IMR-90 (cell line): Measurements from ENCODE around the gene LELP1. TPM values are rescaled to one million over a fixed set of nuclear protein-coding genes. Genes with fewer than 3 reads are reported as not detected.

Experiments
- ATAC-seq: fragments of 200-7000 bp; cut with Tn5 transposase; 2 replicates; pipeline ENCODE4 v1.9.1; 2020; ENCODE audit warnings: low read depth, mild to moderate bottlenecking, moderate library complexity
- BruUV-seq: library from RNA; stranded (reverse); fragments of 400-500 nt; replicated peaks from 2 replicates; lab custom pipeline; 2021; lab: Mats Ljungman, UMichigan
- CTCF ChIA-PET: fragments of 300-600 bp; formaldehyde crosslinking; extraction: SDS; loops from one replicate; lab custom pipeline; 2021; ENCODE audit warnings: antibody characterized with exemption; lab: Yijun Ruan, JAX
- POLR2A ChIA-PET: fragments of 300-600 bp; sonication (Branson Sonifier 250); formaldehyde crosslinking; loops from one replicate; lab custom pipeline; 2022; ENCODE audit warnings: antibody characterized with exemption; ENCODE audit not compliant: unreplicated experiment; lab: Charles Lee
- DNase-seq: peaks from one replicate; pipeline ENCODE4 v3.0.0; 2013
- H2AFZ ChIP-seq: replicated peaks from 2 replicates; pipeline ENCODE3; 2013; ENCODE audit warnings: low read length, mild to moderate bottlenecking; ENCODE audit not compliant: poor library complexity
- H2AK5ac ChIP-seq: 2 replicates; pipeline ENCODE4 v1.6.1; 2013; ENCODE audit warnings: low read depth, low read length, inconsistent platforms
- H2AK9ac ChIP-seq: replicated peaks from 2 replicates; pipeline ENCODE3; 2013; ENCODE audit warnings: mild to moderate bottlenecking, low read depth, low read length, moderate library complexity; ENCODE audit not compliant: poor library complexity
- H2BK120ac ChIP-seq: 2 replicates; pipeline ENCODE4 v1.6.1; 2013; ENCODE audit warnings: low read depth, low read length, inconsistent platforms
- H2BK15ac ChIP-seq: 3 replicates; pipeline ENCODE4 v1.6.1; 2013; ENCODE audit warnings: low read depth, low read length, inconsistent platforms
- H2BK20ac ChIP-seq: 2 replicates; pipeline ENCODE4 v1.6.1; 2013; ENCODE audit warnings: low read depth, mild to moderate bottlenecking, inconsistent platforms, low read length, moderate library complexity
- H2BK5ac ChIP-seq: 2 replicates; pipeline ENCODE4 v1.6.1; 2013; ENCODE audit warnings: mild to moderate bottlenecking, low read depth, low read length, inconsistent platforms; ENCODE audit not compliant: poor library complexity, severe bottlenecking
- H3K14ac ChIP-seq: replicated peaks from 2 replicates; pipeline ENCODE4 v1.6.1; 2013; ENCODE audit warnings: low read depth, low read length, inconsistent platforms
- H3K18ac ChIP-seq: 2 replicates; pipeline ENCODE4 v1.6.1; 2013; ENCODE audit warnings: low read depth, low read length, control low read depth
- H3K23ac ChIP-seq: 2 replicates; pipeline ENCODE4 v1.6.1; 2013; ENCODE audit warnings: low read depth, low read length, inconsistent platforms
- H3K27ac ChIP-seq: 2 replicates; pipeline ENCODE4 v1.5.1; 2013; ENCODE audit warnings: mild to moderate bottlenecking, control low read depth, low read length; ENCODE audit not compliant: insufficient read depth
- H3K27me3 ChIP-seq: 2 replicates; pipeline ENCODE4 v1.6.1; 2013; ENCODE audit warnings: low read length; ENCODE audit not compliant: control insufficient read depth, insufficient read depth
- H3K36me3 ChIP-seq: 2 replicates; pipeline ENCODE4 v1.6.1; 2013; ENCODE audit warnings: low read length, mixed read lengths; ENCODE audit not compliant: control insufficient read depth, insufficient read depth
- H3K4ac ChIP-seq: 2 replicates; pipeline ENCODE4 v1.6.1; 2013; ENCODE audit warnings: low read depth, low read length, inconsistent platforms
- H3K4me1 ChIP-seq: 2 replicates; pipeline ENCODE4 v1.6.1; 2013; ENCODE audit warnings: low read length, mixed read lengths; ENCODE audit not compliant: control insufficient read depth, insufficient read depth
- H3K4me2 ChIP-seq: 2 replicates; pipeline ENCODE4 v1.6.1; 2013; ENCODE audit warnings: low read depth, mild to moderate bottlenecking, control low read depth, low read length, moderate library complexity
- H3K4me3 ChIP-seq: 2 replicates; pipeline ENCODE4 v1.5.1; 2013; ENCODE audit warnings: low read depth, mild to moderate bottlenecking, control low read depth, low read length, moderate library complexity; ENCODE audit not compliant: insufficient read depth
- H3K56ac ChIP-seq: 2 replicates; pipeline ENCODE4 v1.6.1; 2013; ENCODE audit warnings: low read length, inconsistent platforms; ENCODE audit not compliant: insufficient read depth; ENCODE audit errors: extremely low read depth
- H3K79me1 ChIP-seq, 2 experiments: 2 replicates each; pipeline ENCODE4 v1.6.1; 2013; ENCODE audit warnings: low read length in 2 of 2, inconsistent platforms in 1 of 2, low read depth in 1 of 2
- H3K9ac ChIP-seq: 2 replicates; pipeline ENCODE4 v1.6.1; 2013; ENCODE audit warnings: low read depth, low read length, control low read depth
- H3K9me1 ChIP-seq: 2 replicates; pipeline ENCODE4 v1.6.1; 2013; ENCODE audit warnings: low read length, inconsistent platforms; ENCODE audit not compliant: insufficient read depth
- H3K9me3 ChIP-seq: 2 replicates; pipeline ENCODE4 v1.6.1; 2013; ENCODE audit warnings: low read length; ENCODE audit not compliant: control insufficient read depth, insufficient read depth
- H4K20me1 ChIP-seq: 2 replicates; pipeline ENCODE4 v1.6.1; 2013; ENCODE audit warnings: low read length, inconsistent platforms; ENCODE audit not compliant: insufficient read depth
- H4K5ac ChIP-seq: 2 replicates; pipeline ENCODE4 v1.6.1; 2013; ENCODE audit warnings: mild to moderate bottlenecking, low read depth, low read length, control low read depth
- H4K8ac ChIP-seq, 2 experiments: 2 replicates each; pipeline ENCODE4 v1.6.1; 2013; ENCODE audit warnings: low read depth in 2 of 2, low read length in 2 of 2, control low read depth in 1 of 2, inconsistent platforms in 1 of 2
- H4K91ac ChIP-seq: 2 replicates; pipeline ENCODE4 v1.6.1; 2013; ENCODE audit warnings: low read depth, low read length, inconsistent platforms; ENCODE audit not compliant: insufficient read depth
- BHLHE40 ChIP-seq: fragments of 150-350 bp; IDR thresholded peaks from 2 replicates; pipeline ENCODE4 v1.6.1; 2016; ENCODE audit warnings: mild to moderate bottlenecking, low read depth, low read length
- CEBPB ChIP-seq: IDR thresholded peaks from 2 replicates; pipeline ENCODE4 v1.6.1; 2012; ENCODE audit warnings: low read depth, low read length, improper control_type of control experiment
- CHD1 ChIP-seq: IDR thresholded peaks from 2 replicates; pipeline ENCODE4 v1.6.1; 2012; ENCODE audit warnings: low read depth, low read length, improper control_type of control experiment
- FOS ChIP-seq: fragments of 150-350 bp; IDR thresholded peaks from 2 replicates; pipeline ENCODE4 v1.6.1; 2016; ENCODE audit warnings: low read depth, low read length
- MAFK ChIP-seq: IDR thresholded peaks from 2 replicates; pipeline ENCODE4 v1.6.1; 2012; ENCODE audit warnings: low read depth, low read length, improper control_type of control experiment
- MAZ ChIP-seq: IDR thresholded peaks from 2 replicates; pipeline ENCODE4 v1.6.1; 2012; ENCODE audit warnings: low read depth, mild to moderate bottlenecking, low read length, improper control_type of control experiment, moderate library complexity, borderline replicate concordance
- MXI1 ChIP-seq: IDR thresholded peaks from 2 replicates; pipeline ENCODE4 v1.6.1; 2012; ENCODE audit warnings: low read depth, mild to moderate bottlenecking, low read length, moderate library complexity, borderline replicate concordance
- NFE2L2 ChIP-seq: fragments of 150-350 bp; IDR thresholded peaks from 2 replicates; pipeline ENCODE4 v1.6.1; 2016; ENCODE audit warnings: low read depth, mild to moderate bottlenecking, low read length
- POLR2A ChIP-seq: IDR thresholded peaks from 2 replicates; pipeline ENCODE4 v1.6.1; 2012; ENCODE audit warnings: mild to moderate bottlenecking, low read depth, low read length
- RAD21 ChIP-seq: IDR thresholded peaks from 2 replicates; pipeline ENCODE4 v1.6.1; 2012; ENCODE audit warnings: low read length, improper control_type of control experiment
- RCOR1 ChIP-seq: IDR thresholded peaks from 2 replicates; pipeline ENCODE4 v1.6.1; 2012; ENCODE audit warnings: mild to moderate bottlenecking, low read length, improper control_type of control experiment; ENCODE audit not compliant: insufficient replicate concordance
- RFX5 ChIP-seq: IDR thresholded peaks from 2 replicates; pipeline ENCODE4 v1.8.0; 2012; ENCODE audit warnings: low read depth, mild to moderate bottlenecking, low read length, moderate library complexity
- SMC3 ChIP-seq: fragments of 150-350 bp; IDR thresholded peaks from 2 replicates; pipeline ENCODE4 v1.6.1; 2016; ENCODE audit warnings: low read depth, mild to moderate bottlenecking, antibody characterized with exemption, low read length, moderate library complexity
- WGBS, 2 experiments: methylation state at CpG; one replicate each; pipeline versions ENCODE4 v1.1.5 to v1.1.7; 2013; ENCODE audit warnings: missing lambda C conversion rate in 2 of 2; ENCODE audit not compliant: insufficient read length in 1 of 2; ENCODE audit errors: extremely low coverage in 2 of 2; 5-methylcytosine and 5-hydroxymethylcytosine counted together
- dilution Hi-C: fragments of 300-500 bp; cut with HindIII; formaldehyde crosslinking; loops from one replicate; pipeline ENCODE4 v1.14.3; 2018; ENCODE audit warnings: low sequenced_read_pairs; ENCODE audit not compliant: unreplicated experiment
- in situ Hi-C: fragments of 300-500 bp; cut with MboI; formaldehyde crosslinking; loops from 3 replicates; pipeline ENCODE4 v1.14.3; 2019; ENCODE audit warnings: low sequenced_read_pairs, inconsistent platforms, mixed read lengths
- intact Hi-C: fragments of 100-400 bp; cut with micrococcal nuclease; formaldehyde crosslinking; loops from 2 replicates; pipeline ENCODE4 v1.10.0; 2022
- polyA plus RNA-seq, 3 experiments: library from polyadenylated mRNA; depleted of rRNA; stranded (reverse); fragments of >200 nt; gene quantifications; 2 replicates each; pipeline ENCODE4 v1.2.3, GENCODE V29; 2012; ENCODE audit warnings: low replicate concordance in 1 of 3
- total RNA-seq: library from RNA; depleted of rRNA; stranded (reverse); fragments of >200 nt; gene quantifications from 2 replicates; pipeline ENCODE4 v1.2.3, GENCODE V29; 2012
- TF ChIP-seq, protein P1 (sequence below): conservative IDR thresholded peaks from 2 replicates; pipeline ENCODE4 v1.5.1; 2012; ENCODE audit warnings: mild to moderate bottlenecking, low read depth, low read length, improper control_type of control experiment
- TF ChIP-seq, protein P2 (sequence below): fragments of 150-350 bp; IDR thresholded peaks from 2 replicates; pipeline ENCODE4 v1.6.1; 2017; ENCODE audit warnings: mild to moderate bottlenecking, antibody characterized with exemption, low read length, low read depth
- TF ChIP-seq, protein P3 (sequence below): fragments of 150-350 bp; IDR thresholded peaks from 2 replicates; pipeline ENCODE4 v1.6.1; 2016; ENCODE audit warnings: low read depth, mild to moderate bottlenecking, low read length, moderate library complexity, borderline replicate concordance

The LELP1 gene
- total and polyA plus RNA-seq, 2 of the 4 experiments (the other 2 are of a cell fraction), result not detected

DNA sequence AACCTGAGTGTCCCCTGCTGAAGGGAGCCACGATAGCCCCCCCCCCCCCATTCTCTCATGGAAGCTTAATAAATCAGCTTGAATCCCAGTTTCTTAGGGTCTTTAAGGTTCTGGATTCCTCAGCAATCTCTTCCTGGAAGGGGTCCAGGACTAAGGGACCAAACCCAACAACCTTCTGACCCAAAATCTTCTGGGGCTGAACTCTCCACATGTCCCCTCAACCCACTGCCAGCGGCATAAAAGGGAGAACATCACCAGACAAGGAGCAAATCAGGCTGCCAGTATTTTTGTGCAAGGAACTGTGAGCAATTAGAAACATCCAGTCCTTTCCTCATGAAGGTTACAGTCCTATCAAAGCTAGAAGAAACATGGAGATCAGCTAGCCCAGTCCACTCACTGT lies 43.6 kb downstream of the LELP1 start:
- H2AFZ ChIP-seq, result no peak overlapping the region
- H3K9ac ChIP-seq, result no peak overlapping the region
- H4K91ac ChIP-seq, result no peak overlapping the region
- no peaks in the 10 kb centered on the region for H3K4me1 ChIP-seq
- no peak overlapping the region for H3K18ac ChIP-seq
- H2BK15ac ChIP-seq, result no peak overlapping the region
- H3K9me1 ChIP-seq, result no peaks in the 10 kb centered on the region
- intact Hi-C loops, result no loop called here
- H4K5ac ChIP-seq, result no peak overlapping the region
- H2AK5ac ChIP-seq, result no peak overlapping the region
- DNase-seq, result no peak
- ChIA-PET CTCF (no interaction called here), POLR2A (no interaction called here)
- no peak overlapping the region for H3K4me3 ChIP-seq
- no peak overlapping the region for H2BK5ac ChIP-seq
- no peak overlapping the region for H3K4me2 ChIP-seq
- no peak overlapping the region for H3K14ac ChIP-seq
- no peaks in the 10 kb centered on the region for H3K9me3 ChIP-seq
- no peak for ATAC-seq
- no CpG with 5 or more reads among the region's 2 CpGs for WGBS, 2 experiments
- no peak overlapping the region for H3K23ac ChIP-seq
- H4K8ac ChIP-seq, result no peak overlapping the region
- H3K27ac ChIP-seq, result no peak overlapping the region
- H3K36me3 ChIP-seq, result no peaks in the 10 kb centered on the region
- BruUV-seq, result no TSS peak
- no peaks in the 10 kb centered on the region for H3K79me1 ChIP-seq
- in situ Hi-C loops, result no loop called here
- H2BK20ac ChIP-seq, result no peak overlapping the region
- no peak overlapping the region for H3K4ac ChIP-seq
- dilution Hi-C loops, result no loop called here
- no peaks in the 10 kb centered on the region for H4K20me1 ChIP-seq
- TF ChIP-seq MAFK, result no peak
- TF ChIP-seq, protein P1, sequence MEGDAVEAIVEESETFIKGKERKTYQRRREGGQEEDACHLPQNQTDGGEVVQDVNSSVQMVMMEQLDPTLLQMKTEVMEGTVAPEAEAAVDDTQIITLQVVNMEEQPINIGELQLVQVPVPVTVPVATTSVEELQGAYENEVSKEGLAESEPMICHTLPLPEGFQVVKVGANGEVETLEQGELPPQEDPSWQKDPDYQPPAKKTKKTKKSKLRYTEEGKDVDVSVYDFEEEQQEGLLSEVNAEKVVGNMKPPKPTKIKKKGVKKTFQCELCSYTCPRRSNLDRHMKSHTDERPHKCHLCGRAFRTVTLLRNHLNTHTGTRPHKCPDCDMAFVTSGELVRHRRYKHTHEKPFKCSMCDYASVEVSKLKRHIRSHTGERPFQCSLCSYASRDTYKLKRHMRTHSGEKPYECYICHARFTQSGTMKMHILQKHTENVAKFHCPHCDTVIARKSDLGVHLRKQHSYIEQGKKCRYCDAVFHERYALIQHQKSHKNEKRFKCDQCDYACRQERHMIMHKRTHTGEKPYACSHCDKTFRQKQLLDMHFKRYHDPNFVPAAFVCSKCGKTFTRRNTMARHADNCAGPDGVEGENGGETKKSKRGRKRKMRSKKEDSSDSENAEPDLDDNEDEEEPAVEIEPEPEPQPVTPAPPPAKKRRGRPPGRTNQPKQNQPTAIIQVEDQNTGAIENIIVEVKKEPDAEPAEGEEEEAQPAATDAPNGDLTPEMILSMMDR, result no peak
- no peak for TF ChIP-seq RAD21
- TF ChIP-seq POLR2A, result no peak
- TF ChIP-seq CHD1, result no peak
- no peak for TF ChIP-seq FOS
- TF ChIP-seq, protein P2, sequence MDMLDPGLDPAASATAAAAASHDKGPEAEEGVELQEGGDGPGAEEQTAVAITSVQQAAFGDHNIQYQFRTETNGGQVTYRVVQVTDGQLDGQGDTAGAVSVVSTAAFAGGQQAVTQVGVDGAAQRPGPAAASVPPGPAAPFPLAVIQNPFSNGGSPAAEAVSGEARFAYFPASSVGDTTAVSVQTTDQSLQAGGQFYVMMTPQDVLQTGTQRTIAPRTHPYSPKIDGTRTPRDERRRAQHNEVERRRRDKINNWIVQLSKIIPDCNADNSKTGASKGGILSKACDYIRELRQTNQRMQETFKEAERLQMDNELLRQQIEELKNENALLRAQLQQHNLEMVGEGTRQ, result no peak
- TF ChIP-seq, protein P3, sequence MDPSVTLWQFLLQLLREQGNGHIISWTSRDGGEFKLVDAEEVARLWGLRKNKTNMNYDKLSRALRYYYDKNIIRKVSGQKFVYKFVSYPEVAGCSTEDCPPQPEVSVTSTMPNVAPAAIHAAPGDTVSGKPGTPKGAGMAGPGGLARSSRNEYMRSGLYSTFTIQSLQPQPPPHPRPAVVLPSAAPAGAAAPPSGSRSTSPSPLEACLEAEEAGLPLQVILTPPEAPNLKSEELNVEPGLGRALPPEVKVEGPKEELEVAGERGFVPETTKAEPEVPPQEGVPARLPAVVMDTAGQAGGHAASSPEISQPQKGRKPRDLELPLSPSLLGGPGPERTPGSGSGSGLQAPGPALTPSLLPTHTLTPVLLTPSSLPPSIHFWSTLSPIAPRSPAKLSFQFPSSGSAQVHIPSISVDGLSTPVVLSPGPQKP, result no peak
- TF ChIP-seq MAZ, result no peak
- TF ChIP-seq RCOR1, result no peak
- TF ChIP-seq SMC3, result no peak
- TF ChIP-seq MXI1, result no peak
- TF ChIP-seq CEBPB, result no peak
- no peak for TF ChIP-seq RFX5
- no peak for TF ChIP-seq BHLHE40
- TF ChIP-seq NFE2L2, result no peak
- no peak overlapping the region for H2BK120ac ChIP-seq
- H3K27me3 ChIP-seq, result no peaks in the 10 kb centered on the region
- H3K56ac ChIP-seq, result no peak overlapping the region
- no peak overlapping the region for H2AK9ac ChIP-seq
